Choroid plexus epithelial cell (primary cell): ENCODE results near the gene TRAF3IP1.

Experiments used
- DNase-seq: peaks from one replicate; pipeline ENCODE4 v3.0.0-alpha.2; 2010; ENCODE audit warnings: low read depth
- H3K4me3 ChIP-seq: 2 replicates; pipeline ENCODE4 v1.5.1; 2011; ENCODE audit warnings: low read depth, mild to moderate bottlenecking, control low read depth, low read length, moderate library complexity
- CTCF ChIP-seq: conservative IDR thresholded peaks from 2 replicates; pipeline ENCODE4 v1.5.1; 2011; ENCODE audit warnings: low read depth, mild to moderate bottlenecking, control low read depth, inconsistent platforms, low read length, moderate library complexity

Gene TRAF3IP1

GRCh38 chr2:238450440-238450861 lies 130.1 kb downstream of the TRAF3IP1 start:
- no peak for DNase-seq
- TF ChIP-seq CTCF = no peak
- no peak overlapping the region for H3K4me3 ChIP-seq
